GM18499 (cell line): ENCODE data around the gene KLF13.
"Not testable (repeated sequence)": the region's sequence is repeated elsewhere in the genome, so short reads cannot be mapped to it uniquely, and the experiment has no call there.

Source experiments
- ATAC-seq: cut with Tn5 transposase; IDR thresholded peaks from one replicate; pipeline ENCODE4 v1.9.1; 2021; ENCODE audit warnings: moderate number of reproducible peaks; ENCODE audit not compliant: insufficient read depth, unreplicated experiment

Gene KLF13

DNA sequence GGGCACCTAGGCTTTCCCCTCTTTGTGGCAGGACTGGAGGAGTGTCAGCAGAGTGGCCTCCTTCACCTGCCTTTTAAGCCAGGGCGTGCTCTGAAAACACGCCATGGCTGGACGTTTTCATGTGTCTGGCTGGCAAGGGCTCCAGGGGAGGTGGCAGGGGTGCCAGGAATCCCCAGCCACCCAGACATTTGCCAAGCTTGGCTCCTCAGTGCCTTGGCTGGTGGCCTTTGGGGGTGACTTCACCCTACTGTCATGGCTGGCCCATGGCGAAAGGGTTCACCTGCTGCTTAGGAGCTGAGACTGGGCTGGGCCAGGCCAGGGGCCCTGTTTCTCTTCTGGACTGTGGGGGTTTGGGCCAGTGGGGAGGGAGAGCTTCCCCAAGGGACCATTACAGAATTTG, 17.6 kb downstream of the KLF13 start:
- ATAC-seq = no peak

DNA sequence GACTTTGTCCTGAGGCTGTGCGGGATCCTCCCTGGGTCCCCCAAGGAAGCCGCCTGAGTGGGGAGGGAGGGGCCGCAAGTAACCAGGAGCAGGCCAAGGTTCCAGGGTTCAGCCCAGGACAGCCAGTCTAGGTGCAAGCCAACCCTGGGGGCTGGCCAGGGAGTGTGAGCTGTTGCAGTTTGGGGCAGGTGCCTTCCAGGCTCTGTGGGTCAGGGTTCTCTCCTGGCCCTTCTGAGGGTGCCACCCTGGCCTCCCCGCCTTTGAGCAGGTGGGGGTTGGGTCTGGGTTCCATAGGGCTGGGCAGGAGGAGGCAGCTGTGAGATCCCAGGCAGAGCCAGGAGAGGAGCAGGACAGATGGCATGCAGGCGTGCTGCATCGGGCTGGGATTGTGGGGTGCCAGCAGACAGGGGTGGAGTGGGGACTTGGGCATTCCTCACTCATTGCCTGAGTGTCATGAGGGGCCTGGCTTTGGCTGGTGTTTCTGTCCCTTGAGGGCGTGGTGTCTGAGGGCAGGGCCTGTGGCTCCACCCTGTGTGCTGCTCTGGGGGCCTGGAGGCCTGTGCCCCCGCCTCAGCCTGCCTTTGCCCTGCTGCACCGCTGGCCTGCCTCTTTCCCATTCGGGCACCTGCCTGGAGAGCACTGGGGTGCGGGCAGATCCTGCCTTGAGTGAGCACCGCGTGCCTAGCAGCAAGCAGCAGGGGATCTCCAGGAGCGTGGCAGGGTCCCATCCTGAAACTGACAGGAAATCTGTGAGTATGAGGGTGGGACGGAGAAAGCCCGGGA, 18.4 kb downstream of the KLF13 start:
- no peak for ATAC-seq

DNA sequence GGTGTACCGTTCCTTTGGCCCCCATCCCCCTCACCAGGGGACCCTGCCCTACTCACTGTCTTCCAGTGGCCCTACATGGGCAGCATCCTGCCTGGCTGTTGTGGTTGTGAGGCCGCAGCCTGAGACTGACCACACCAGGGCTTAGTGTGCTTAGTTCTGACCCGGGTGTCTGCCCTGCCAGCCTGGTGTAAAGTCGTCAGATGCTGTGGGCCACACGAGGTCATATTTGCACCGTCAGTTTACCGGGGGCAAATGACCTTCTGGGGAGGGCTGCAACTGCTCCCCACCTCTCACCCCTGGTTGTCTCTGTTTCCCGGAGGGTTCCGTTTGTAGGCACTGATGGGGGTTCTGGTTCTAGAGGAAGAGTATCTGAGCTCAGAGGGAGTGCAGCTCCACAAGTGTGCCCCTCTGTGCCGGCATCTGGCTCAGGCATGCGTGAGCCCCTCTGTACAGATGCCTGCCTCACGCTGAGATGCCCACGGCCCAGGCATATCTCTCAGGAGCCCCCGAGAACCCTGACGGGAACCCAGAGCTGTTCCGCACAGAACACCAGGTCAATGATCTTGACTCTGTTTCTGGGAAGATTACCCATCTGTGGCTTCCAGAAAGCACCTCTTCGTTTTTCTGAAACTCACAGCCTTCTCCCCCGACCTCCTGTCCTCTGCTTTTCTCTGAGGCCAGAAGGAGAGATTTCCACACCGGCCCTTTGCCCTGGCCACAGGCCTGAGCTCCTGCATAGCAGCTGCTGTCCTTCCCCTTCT, 19.2 kb downstream of the KLF13 start:
- no peak for ATAC-seq

DNA sequence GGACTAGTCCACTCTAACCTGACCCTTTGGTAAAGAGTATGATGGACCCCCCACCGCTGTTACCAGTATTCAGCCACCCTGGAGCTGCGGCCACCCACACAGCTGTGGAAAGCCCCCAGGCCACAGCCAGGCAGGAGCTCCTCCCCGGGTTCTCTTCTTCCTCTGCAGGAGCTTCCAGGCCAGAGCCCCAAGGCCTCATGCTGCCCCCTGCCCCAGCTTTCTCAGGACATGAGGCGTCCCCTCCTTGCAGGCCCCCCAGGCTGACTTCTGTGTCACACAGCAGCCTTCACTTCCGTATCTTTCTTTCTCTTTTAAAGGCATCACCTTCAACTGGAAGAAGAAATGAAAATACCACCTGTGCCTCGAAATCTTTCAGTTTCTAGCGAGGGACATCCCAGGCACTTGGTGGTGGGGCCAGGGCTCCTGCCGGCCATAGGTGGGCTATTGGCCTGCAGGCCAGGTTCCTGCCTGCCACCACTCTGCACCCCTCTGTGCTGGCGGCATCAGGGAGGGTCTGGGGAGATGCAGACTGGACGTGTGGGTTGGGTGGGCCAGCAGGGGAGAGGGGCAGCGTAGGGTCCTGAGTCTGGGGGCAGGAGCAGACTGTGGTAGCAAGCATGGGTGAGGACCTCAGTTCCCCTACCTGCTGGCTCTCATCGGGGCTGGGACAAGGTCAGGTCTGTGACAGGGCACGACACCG, 19.9 kb downstream of the KLF13 start:
- no peak for ATAC-seq

DNA sequence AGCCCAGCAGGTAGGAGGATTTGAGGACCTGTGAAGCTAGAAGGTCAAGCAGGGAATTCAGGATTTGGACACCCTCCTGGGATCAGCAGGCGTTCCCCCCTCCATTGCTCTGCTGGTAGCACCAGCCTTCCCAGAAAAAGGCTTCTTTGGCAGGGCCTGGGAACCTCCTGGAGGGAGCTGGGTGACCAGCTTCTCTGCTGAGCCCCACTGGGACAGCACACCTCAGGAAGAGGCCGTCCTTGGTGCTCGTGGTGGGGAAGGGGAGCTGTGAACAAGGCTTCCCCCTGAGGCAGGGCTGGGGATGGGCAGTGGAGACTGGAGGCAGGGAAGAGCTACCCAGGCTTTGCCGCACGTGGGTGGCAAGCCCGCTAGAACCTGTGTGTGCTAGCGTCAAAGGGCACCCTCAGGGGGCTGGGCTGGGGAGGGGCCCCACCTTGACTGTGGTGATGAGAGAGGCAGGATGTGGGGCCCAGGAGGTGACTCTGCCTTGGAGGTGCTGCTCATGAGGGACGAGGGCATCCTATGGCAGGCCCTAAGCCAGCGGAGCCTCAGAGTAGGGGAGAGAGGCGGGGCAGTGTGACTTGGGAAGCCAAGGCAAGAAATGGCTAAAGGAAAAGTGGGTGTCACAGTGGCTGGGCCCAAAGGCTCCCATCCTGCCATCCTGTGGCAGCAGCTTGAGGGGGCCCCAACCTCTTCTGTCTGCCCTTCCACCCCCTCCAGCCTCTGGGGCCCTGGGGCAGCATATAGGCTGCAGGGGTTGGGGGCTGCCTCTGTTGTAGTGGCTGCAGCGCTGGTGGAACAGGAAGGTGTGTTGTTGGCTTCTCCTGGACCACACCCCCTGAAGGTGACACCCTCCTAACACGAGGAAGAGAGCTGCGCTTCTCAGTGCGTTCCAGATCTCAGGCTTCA, 20.7 kb downstream of the KLF13 start:
- ATAC-seq = no peak

DNA sequence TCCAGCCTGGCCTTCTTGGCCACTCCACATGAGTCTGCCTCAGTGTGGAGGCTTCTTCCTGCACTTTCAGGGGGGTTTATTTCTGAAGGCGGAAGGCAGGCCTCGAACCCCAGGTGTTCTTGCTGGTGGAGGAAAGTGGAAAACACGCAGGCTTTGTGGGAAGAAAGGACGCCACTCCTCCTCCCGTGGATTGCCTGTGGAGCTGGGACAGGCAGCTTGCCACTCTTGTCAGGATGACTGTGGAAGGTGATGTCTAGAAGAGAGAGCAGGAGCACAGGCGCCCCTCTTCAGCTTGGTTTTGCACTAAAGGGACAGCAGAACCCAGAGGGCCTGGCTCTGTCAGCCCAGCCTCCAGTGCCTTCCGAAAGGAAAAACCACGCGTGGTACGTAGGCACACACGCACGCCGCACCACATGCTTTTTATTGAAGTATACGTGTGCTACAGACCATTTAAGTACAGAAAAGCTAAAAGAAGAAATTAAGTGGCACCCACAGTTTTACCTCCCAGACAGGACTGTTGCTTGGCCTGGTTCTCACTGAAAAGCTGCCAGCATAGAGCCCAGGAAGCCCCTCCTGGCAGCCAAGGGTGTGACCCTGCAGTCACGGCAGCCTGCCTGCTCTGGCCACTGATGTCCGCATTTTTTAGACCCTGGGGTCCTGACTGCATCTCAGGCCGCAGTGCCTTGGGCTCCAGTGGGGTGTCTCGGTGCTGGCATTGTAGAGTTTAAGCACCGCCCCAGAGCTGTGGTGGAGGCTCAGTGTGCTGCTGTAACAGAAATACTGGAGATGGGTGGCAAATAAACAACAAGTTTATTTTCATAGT, 21.6 kb downstream of the KLF13 start:
- no peak for ATAC-seq

DNA sequence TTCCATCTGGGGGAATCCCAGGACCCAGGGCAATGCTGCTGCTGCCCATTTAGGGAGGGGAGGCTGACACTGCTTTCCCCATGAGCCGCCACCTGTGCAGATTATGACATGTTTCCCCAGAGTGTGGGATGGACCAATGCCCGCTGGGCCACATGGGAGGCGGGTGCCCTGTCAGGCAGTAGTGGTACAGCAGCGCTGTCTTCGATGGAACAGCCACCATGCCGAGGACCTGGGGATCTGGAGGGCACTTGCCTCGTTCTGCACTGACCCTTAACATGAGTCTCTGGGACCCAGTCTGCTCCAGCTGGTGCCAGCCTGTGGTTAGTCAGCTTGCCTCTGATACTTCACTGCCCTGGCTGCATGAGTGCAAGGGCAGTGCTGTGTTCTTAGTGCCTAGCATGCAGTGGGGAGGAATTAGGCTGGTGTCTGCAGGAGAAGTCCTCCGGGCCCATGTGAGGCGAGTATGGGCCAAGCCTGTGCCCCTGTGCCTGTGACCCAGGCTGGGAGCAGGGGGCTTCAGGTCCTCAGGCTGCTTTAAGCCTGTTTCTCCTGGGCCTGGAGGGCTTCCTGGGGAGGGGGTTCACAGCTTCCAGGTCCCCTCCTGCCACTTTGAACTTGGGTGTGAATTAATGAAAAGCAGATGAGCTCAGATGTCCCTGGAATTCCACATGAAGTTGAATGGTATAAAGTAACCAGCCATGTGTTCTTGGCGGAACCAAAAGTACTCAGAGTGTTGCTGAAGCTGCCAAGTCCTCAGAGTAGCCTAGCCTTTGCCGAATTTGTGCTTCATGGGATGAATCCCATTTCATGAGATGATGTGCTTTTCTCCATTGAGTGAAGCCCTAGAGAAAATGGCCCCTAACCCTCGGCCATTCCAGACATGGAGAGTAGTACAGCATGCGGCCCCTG, 22.9 kb downstream of the KLF13 start:
- ATAC-seq = no peak

DNA sequence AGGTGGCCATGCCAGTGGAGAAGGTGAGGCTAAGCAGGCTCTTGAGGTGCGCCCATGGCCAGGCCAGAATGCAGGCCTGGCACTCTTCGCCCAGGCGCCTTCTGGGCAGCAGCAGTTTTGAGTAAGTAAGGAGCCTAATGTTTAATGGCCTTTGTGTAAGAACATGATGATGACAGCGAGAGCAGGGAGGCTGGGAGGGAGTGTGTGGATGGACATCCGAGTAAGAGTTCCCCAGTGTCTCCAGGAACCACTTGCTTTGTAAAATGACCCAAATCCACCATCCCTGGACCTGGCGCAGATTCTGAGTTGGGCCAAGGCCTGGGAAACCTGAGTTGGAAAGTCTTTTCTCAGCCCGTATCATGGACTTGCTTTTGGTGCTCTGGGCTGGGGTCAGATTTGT, 24.1 kb downstream of the KLF13 start:
- ATAC-seq = no peak

DNA sequence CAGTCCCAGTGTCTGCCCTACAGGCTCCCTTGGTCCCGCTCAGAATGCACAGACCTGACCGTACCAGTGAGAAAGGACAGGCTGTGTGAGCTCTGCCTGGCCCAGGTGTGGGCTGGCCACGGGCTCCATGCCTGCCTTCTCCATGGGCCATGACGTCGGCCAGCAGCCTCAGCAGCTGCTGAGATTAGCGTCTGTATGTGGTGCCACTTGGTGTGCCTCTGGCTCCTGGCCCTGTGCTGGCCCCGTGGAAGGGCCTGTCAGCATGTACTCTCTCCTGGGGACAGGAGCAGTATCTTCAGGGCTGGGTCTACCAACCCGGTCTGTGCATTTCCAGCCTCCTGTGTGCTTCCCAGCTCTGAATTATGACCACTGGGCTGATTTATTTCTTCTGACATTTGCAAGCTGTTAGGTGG, 25.7 kb downstream of the KLF13 start:
- no peak for ATAC-seq

DNA sequence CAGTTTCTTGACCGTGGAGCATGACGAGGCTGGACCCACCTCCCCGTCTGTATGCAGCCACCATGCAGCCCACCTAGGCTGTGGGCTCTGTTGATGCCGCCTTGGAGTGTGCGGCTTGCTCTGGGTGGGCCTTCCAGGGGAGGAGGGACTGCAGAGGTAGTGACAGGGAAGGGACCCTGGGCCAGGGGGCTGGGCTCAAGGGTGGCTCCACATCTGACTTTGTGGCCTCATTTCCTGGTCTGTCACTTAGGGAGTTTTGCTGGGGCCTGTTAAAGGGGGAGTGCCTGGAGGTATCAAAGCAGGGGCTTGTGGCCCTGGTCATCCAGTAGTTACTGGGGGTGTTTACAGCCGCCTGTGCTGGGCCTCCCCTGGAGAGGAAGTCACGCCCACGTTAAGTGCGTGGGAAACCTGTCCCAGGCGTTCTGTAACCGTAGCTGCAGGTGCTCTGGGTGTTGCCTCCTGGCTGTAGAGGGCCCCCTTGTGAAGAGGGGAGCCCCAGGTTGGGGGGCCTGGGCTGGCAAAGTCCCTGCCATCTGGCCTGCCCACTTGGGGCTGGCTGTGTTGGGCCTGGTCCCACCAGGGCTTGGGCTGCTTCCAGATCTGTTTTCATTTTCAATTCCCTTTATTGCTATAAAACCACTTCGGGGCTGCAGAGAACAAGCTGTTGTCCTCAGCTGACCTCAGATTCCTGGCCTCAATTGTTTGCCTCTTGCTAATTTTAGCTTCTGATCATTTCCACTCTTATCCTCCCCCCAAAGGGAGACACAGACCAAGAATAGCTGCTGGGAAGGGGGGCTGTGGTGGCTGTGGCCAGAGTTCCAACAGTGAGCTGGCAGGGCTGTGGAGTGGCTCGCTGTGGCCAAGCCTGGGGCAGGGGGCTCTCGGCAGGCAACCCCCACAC, 26.5 kb downstream of the KLF13 start:
- ATAC-seq = peak; percentile 49

DNA sequence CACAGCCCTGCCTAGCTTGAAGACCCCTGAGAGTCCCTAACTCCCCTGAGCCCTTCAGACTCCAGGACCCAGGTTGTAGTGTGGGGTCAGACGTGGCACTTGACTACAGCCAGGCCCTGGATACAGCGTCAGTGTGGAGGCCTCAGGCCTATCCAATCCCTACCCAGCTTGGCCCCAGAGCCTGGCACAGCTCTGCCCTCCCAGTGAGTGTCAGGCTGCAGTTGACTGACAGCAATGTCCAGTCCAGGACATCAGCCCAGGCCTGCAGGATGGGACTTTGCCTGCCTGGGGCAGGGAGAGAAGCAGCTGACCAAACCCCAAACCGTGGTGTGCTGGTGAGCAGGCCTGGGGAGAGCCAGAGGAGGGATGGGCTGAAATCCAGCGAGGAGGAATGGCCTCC, 27.3 kb downstream of the KLF13 start:
- ATAC-seq = no peak

DNA sequence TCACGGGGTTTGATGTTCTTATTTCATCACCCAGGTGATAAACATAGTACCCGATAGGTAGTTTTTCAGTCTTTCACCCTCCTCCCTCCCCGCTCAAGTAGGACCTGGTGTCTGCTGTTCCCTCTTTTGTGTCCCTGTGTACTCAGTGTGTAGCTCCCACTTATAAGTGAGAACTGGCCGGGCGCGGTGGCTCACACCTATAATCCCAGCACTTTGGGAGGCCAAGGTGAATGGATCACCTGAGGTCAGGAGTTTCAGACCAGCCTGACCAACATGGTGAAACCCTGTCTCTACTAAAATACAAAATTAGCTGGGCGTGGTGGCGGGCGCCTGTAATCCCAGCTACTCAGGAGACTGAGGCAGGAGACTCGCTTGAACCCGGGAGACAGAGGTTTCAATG, 29.5 kb downstream of the KLF13 start:
- ATAC-seq = not testable (repeated sequence)

DNA sequence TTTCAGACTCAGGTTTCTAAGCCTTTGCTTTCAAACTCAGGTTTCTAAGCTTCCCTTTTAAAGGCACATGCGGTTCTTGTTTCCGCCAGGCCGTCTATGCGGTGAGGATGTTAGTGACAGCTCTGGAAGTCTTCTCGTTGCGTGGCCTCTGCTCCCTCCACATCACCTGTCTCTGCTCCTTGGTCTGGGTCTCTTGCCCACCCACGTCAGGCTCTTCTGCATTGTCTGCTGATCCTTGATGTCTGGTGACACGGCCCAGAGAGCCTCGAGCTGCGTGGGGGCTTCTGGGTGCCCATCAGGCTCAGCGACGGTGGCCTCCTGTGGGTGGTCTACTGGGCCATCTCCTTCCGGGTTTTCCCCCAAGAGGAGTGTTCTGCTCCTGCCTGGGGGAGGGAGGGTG, 30.5 kb downstream of the KLF13 start:
- no peak for ATAC-seq

DNA sequence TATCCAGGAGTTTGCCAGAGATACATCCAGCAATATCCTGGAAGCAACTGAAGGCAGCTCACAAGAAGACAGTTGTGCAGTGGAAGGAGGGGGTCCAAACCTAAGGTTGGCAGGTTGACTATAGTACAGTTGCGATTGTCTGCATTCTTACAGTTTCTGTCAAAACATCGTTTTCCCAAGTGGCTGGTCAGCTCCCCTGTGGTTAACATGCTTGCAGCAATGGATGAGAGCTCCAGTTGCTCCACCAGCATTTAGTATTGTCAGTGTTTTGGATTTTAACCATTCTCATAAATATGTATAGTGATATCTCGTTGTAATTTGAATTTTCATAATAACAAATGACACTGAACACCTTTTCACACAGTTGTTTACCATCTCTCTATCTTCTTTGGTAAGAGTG, 31.5 kb downstream of the KLF13 start:
- ATAC-seq = no peak

DNA sequence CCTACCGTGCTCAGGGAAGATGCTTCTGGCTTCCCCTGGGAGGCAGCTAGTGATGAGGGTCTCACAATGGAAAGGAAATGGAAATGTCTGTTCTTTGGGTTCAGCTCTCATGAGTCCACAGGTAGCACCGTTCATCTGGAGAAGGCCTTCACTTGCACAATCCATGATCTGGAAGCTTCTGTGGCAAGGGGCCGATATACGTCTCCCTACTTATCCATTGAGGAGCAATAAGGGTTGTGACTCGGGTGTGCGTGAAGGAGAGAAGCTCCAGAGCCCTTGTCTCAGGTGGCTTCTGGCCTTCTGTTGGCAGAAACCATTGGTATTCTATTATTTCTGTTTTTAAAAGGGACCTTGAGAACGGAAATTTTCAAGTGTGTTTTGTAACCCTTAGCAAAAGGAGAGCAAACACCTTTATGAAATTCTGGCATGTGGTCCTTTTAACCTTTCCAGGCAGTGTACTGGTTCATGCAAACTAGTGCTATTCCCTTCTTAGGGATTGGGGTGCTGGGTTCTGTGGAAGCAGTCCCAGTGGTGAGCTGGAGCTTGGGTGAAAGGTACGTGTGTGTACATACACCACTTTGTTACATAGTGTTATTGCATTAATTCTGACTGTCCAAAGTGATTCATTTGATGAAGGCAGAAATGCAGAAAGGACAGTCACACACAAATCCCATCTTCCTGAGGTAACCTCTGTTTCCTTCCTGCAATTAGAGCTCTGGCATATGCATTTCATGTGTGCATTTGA, 32.5 kb downstream of the KLF13 start:
- no peak for ATAC-seq

DNA sequence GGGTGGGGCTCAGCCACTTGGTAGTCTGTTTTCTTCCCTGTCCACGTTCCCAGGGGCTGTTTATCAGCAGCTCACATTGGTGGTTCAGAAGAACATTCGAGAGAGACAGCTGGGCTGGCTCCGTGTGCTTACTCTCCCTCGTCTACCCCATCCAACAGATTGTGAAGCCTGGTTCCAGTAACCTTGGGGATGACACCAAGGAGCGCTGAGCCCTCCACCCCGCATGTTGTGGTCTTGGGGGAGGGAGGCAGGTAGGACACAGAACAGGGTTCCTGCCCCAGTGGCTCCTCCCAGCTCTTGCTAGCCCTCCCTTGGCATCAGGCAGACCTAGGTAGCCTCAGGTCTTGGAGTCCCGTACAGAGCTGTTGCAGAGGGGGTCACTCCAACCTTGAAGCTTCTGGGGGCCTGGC, 33.1 kb downstream of the KLF13 start:
- no peak for ATAC-seq

DNA sequence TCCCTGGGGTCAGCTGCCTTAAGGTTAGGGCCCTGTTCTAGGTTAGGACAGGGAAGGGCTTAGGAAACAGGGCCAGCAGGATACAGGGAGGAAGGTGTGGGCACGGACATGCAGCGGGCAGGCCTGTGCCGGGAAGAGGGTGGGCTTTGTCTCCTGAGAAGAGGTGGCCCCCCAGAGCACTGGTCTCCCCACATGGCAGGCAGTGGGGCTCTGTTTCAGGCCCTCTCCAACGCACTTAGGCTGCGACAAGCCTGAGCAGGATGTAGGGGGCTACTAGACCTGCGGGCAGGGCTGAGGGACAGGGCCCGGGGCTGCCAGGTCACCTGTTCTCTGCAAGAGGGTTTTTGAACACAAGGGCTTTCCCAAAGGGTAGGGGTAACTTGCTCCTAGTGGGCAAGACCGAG, 33.5 kb downstream of the KLF13 start:
- ATAC-seq = no peak
